ENCODE measurements around the gene PHC2.

PHC2 gene

DNA sequence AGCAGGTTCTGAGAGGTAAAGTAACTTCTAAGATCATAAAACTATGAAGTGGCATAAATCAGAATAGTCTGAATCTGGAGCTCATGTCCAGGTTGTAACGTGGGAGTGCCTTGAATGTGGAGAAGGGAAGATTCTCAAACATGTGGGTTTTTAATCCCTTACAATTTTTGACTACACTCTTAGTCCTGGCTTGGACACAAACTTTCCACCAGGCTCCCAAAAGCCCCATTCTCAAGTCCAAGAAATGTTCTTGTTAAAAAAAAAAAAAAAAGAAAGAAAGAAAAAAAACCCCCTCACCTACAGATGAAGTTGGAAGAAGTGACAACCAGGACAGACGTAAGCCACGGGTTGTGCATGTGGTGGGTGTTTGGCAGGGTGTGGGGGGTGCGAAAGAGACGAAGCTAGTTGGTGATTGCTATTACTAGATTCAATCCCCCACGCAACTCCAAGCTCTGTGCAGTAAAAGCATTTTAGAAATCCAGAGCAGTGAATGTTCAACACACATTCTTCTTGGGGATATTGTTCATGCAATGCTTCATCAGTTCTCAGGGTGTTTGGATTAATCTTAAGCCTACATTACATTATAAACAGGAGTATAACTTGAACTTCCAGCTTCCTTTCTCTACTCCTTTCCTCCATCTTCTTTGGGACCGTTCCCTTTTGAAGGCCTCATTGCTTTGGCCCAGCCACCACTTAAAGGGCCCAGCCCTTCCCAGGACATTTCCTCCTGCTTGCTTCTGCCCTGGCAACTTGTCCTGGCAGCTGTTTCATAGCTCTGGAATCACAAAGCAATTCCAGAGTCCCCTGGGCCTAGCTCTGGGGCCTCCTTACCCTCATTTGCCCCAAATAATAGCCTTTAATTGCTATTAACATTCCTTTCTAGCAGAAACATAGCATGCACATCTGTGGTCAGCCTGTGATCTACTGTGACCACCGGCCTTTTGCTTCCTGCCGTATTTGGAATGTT lies 41.8 kb downstream of the PHC2 start:
- DNase-seq, result no peak

GRCh38 chr1:33387625-33388024 lies 43.3 kb downstream of the PHC2 start:
- DNase-seq, result no peak

GRCh38 chr1:33385251-33385650 lies 45.6 kb downstream of the PHC2 start:
- DNase-seq, result no peak

- DNase-seq, result no peak
These were observed 46.7 kb downstream of the PHC2 start for GRCh38 chr1:33384040-33384812.

- no peak for DNase-seq
These were observed 47.4 kb downstream of the PHC2 start for GRCh38 chr1:33383489-33383888.

DNA sequence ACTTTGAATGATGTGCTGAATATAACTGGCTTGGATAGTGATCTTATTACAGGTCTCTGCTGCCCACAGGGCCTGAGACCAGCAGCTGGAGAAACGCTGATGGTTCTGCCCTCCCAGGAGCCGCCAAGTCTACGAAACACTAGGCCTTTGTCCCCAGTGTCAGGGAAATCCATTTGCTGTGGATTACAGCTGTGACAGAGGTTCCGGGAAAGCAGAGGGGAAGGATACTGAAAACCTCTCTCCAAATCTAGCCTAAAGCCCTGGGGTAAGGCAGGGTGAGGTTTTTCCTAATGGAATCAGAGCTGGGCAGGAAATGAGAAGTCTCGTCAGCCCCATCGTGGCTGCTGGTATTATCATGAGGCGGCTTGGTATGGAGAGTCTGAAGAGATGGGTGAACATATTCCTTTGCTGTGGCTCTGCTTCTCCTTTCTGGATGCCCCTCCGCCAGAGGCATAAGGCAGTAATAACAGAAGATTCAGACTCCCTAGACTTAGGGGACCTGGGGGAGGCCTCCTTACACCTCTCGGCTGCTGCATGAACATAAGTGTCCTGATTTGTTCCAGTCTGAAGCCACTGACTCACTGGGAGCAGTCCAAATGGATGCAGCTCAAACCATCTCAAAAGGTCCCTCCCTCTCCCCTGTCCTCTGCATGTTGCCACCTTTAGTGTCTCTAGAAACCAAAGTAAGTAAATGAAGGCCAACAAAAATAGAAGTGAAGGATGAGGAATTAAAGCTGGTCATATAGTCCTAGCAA lies 48.1 kb downstream of the PHC2 start:
- DNase-seq, result no peak

- DNase-seq, result no peak
These were observed 48.9 kb downstream of the PHC2 start for GRCh38 chr1:33381977-33382376.

DNA sequence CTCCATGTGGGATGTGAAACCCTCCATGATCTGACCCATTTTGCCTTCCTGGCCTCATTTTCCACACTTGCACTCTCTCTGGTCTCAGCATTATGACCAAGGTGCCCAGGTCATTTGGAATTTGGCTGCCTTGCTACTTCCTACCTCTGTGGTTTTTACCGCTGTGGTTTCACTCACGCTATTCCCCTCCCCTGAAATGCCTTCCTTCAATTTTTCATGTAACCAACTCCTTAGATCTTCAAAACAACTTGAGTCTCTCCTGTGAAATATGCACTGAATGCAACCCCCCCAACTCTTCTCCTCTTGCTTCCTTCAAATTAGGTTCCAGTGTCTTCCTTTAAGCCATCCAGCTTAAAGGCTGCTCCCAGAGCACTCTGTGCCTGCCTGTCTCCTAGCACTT lies 50.1 kb downstream of the PHC2 start:
- no peak for DNase-seq

DNA sequence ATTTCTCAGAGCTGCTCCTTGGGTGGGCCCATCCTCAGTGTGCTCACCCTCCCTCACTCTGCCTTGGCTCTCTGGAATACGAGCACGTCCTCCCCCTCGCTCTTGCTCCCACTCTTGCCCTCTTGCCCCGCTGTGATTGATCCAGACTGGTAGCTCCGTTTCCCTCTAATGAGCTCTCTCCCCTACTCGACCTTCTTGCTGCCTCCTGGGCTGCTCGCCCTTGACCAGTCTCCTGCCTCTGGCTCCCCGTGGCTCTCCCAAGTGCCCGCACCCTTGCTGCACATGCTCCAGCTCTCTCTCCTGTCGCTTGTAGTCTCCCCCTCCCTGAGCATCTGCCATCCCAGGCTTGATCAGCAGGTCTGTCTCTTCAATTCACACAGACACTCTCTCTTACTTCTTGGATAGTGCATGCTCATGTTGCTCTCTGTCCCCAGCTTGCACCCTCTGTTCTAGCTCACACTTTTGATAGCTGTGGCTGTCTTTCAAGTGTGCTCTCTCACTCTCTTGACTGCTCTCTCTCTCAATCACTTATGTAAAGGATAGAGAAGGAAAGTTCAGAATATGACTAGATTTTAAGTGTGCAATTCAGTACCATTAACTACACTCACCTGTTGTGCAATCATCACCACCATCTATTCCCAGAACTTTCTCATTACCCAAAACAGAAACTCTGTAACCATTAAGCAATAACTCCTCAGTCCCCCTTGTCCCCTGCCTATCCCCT lies 51.1 kb downstream of the PHC2 start:
- no peak for DNase-seq

DNA sequence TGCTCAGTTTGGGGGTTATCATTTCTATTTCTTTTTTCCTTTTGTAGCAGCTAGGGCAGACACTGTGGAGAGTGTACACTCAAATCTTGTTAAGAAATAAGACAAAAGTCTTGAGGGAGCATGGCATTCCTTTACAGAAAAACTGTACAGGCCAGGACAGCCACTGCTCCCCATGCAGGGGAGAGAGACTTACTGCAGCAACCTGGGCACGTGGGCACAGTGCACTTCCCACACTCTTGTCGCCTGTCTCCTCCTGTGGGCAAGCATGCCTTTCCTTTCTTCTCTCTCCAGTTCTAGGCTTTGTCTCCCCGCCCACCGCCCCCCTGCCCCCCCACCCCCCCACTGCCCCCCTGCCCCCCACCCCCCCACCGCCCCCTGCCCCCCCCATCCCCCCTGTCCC lies 51.9 kb downstream of the PHC2 start:
- no peak for DNase-seq

- DNase-seq, result no peak
These were observed 52.4 kb downstream of the PHC2 start for GRCh38 chr1:33378524-33378923.

DNA sequence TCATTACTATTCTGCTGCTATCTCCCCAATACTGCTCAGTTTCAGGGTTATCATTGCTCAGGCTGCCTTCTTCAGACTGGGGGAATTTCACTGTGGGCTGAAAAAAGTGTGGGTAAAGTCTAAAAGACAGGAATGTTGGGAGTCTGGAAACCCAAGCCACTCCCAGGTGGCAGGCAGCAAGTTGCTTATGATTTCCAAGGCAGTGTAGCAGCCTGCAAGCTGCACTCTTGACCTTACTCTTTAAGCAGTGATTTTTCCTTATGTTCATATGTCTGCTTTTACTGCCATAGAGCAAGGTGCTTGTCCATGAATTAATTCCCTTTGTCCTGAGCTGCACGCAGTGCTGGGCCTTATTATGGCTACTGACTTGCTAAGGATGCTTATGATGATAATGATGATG lies 53.1 kb downstream of the PHC2 start:
- DNase-seq, result no peak

DNA sequence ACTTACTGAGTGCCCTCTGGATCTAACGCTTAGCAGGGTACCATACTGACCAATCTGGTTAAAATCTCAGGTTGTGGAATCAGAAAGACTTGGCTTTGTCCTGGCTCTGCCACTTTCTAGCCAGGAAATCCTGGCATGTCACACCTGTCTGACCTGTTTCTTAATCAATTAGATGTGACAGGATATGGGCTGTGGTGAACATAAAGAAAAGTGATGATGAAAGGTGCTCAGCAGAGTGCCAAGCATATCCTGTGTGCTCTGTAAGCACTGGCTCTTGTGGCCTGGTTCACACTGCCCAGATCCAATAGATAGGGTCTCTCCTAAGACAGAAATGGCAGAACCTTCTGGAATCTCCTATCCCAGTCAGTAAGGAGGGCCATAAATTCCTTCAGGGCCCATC lies 53.9 kb downstream of the PHC2 start:
- DNase-seq, result no peak

DNA sequence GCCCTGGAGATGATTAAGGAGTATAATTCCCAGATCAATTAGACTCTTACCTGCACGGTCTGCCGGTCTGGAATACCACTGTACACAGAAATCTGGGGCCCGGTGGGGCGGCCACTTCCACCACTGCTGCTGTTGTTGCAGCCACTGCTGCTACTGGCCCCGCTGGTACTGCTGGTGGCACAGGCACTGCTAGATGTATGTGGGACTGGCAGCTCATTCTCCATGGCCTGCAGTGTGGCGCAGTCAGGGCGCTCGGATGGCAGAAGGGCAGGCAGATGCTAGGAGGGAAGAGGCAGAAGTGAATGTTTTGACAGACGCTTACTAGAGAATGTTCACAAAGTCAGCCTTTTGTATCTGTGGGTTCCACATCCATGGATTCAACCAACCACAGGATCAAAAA lies 55.6 kb downstream of the PHC2 start:
- DNase-seq, result no peak

DNA sequence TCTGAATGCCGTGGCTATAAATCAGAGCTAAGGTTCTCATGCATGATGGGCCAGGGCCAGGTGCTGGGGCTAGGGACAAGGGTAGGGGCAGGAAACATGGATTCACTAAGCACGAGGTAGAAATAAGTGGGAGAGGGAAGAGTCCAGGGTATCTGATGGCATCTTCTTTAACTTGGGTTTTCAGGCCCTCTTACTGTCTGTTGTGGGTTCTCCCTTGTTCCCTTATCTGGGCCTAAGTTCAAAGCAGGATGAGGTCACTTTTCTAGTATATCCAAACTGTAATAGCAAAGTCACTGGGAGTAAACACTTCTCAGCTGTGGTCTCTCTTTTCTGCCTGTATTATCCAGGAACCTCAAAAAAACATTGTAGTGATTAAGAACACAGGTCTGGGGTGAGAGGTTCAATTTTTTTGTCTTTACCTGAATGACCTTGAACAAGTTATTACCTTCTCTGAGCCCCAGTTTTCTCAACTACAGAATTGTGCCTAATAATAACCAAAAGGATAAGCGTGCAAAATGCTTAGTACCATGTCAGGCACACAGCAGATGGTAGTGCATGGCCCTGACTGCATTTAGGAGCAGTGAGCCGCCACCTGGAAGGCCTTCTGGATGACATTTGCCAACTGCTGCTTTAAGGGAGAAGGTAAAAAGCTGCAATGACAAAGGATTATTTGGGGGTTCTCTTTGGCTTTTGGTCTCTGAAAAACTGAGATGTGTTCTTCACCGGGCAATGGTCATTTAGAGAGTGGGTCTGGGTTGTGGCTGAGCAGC lies 56.4 kb downstream of the PHC2 start:
- DNase-seq, result no peak

DNA sequence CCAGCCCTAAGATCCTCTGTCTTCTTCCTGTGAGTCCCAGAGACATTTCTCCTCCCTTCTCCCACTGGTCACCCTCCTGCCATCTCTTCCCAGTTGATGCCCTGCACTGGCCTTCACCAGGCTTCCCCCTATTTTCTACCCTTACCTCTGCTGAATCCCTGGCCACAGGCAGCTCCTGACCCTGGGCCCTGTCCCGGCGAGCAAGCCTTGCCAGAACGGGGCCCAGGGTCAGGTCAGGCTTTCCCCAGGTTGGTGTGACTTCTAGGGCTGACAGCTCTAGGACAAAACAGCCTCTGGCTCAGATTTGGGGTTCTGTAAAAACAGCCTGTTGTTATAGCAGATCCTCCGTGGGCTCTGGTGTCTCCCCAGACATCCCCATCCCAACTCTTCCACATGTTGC lies 57.3 kb downstream of the PHC2 start:
- DNase-seq, result no peak

- no peak for DNase-seq
These were observed 58.2 kb downstream of the PHC2 start for GRCh38 chr1:33372677-33373076.

DNA sequence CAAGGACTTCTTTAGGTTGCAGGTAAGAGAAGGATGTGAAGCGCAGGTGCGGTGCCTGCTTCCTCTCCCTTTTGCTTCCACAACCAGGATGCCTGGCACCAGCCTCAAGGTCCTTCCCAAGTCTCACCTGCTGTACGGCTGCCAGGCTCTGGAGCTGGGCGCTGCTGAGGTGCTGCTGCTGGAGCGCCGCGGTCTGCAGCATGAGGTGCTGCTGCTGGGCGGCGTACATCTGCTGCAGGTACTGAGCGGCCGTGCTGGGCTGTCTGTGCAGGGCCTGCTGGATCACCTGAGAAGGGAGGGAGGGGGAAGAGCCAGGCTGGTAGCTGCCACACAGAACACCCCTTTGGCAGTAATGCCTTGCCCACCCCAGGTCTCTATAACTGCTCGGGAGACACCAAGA lies 58.7 kb downstream of the PHC2 start:
- no peak for DNase-seq

DNA sequence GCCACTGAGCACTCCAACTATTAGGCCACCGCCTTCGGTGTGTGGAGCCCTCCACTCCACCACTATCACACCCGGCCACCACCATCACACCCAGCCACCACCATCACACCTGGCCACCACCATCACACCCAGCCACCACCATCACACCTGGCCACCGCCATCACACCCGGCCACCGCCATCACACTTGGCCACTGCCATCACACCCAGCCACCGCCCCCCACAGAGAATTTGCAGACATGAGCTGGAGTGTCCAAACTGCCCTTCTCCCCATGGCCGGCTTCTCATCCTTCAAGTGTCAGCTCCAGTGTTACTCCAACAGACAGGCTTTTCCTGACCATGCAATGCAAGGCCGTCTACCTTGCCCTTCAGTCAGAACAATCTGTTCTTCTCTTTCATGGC lies 59.6 kb downstream of the PHC2 start:
- DNase-seq, result no peak

DNA sequence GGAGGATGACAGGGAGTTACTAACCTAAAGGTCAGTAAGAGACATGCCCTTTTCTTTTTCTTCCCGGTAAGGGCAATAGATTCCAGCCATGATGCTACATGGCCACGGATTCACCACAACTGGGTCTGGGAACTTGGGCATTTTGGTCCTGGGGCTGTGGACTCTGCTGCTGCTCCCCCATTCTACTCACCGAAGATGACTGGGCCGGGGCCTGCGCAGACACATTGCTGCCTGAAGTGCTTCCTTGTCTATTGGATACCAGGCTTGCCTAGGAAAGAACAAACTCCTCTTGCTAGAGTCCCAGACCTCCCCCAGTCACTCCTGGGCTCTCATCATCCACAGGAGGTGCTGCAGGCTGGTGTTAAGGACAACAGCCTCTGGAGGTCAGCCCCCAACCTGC lies 60.1 kb downstream of the PHC2 start:
- DNase-seq, result no peak

DNA sequence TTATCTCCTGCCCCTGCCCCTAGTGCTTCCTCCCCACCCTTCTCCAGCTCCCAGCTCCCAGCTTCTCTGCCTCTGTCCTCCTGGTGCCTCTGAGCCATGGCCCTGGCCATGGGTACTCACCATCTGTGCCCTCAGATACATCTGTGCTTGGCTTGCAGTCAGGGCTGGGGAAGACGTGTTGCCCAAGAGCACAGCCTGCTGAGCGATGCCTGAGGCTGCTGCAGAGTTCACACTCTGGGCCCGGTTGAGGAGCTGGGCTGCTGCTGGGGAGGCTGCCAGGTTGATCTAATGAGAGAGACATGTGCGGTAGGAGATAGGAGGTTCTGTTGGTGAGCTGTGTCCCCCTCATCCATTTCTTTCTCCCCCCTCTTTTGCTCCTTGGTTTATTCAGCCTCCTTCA lies 60.6 kb downstream of the PHC2 start:
- no peak for DNase-seq

DNA sequence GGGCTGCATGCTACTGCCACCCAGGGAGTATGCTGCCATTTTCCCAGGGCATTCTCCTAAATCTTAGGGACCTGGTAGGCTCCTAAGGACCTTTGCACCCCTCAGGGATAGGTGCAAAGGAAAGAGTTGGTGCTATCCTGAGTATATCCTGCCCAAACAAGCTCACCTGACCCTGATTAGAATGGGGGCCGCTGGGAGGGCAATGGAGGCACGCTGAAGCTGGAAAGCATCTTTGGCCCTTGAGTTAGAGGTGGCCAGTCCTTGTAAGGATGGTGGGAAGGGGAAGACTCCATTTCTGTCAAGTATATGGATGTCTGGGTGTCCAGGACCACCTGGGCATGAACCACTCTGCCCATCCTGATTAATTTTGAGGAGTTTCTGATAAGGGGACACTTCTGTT lies 61.1 kb downstream of the PHC2 start:
- DNase-seq, result no peak
